Heart right ventricle (tissue), 16 donors: ENCODE measurements around the gene KL. TPM values are rescaled to one million over a fixed set of nuclear protein-coding genes. Genes with fewer than 3 reads are reported as not detected.

ENCODE experiments used
- ATAC-seq, 8 donors: fragments of 200-7000 bp; cut with Tn5 transposase; one replicate each; pipeline ENCODE4 v1.9.1; 2020; ENCODE audit warnings: mild to moderate bottlenecking in 8 of 8, moderate library complexity in 8 of 8, moderate number of reproducible peaks in 1 of 8
- DNase-seq, 2 donors: peaks; one replicate each; pipeline ENCODE4 v3.0.0-alpha.2; 2020
- H3K27ac ChIP-seq, 10 donors: fragments of 200-600 bp; sonication (generic) in 2 of 10; one replicate each; pipeline versions ENCODE4 v1.5.0 to v1.8.0; 2020 to 2022; ENCODE audit warnings: mild to moderate bottlenecking in 3 of 10
- H3K27me3 ChIP-seq, 7 donors: fragments of 200-600 bp; one replicate each; pipeline ENCODE4 v1.8.0; 2021 to 2022; ENCODE audit warnings: mild to moderate bottlenecking in 2 of 7
- H3K36me3 ChIP-seq, 9 donors: fragments of 200-600 bp; sonication (generic) in 1 of 9; one replicate each; pipeline versions ENCODE4 v1.5.0 to v1.8.0; 2020 to 2022; ENCODE audit warnings: mild to moderate bottlenecking in 2 of 9
- H3K4me1 ChIP-seq, 9 donors: fragments of 200-600 bp; sonication (generic) in 1 of 9; one replicate each; pipeline versions ENCODE4 v1.5.0 to v1.8.0; 2020 to 2022; ENCODE audit warnings: mild to moderate bottlenecking in 4 of 9
- H3K4me3 ChIP-seq, 10 donors: fragments of 200-600 bp; sonication (generic) in 2 of 10; one replicate each; pipeline versions ENCODE4 v1.5.0 to v1.8.0; 2020 to 2022; ENCODE audit warnings: mild to moderate bottlenecking in 7 of 10, moderate library complexity in 2 of 10
- H3K9me3 ChIP-seq, 11 donors: fragments of 200-600 bp in 10 of 11; sonication (generic) in 2 of 11; one replicate each; pipeline versions ENCODE4 v1.5.0 to v1.8.0; 2013 to 2022; ENCODE audit warnings: mild to moderate bottlenecking in 2 of 11, control low read depth in 1 of 11, moderate library complexity in 1 of 11
- WGBS, 2 donors: extraction: QIAGEN DNeasy Blood & Tissue Kit; methylation state at CpG; one replicate each; pipeline ENCODE4 v1.1.7; 2013; ENCODE audit warnings: inconsistent platforms in 1 of 2; 5-methylcytosine and 5-hydroxymethylcytosine counted together
- intact Hi-C, 10 donors: fragments of 100-400 bp; cut with DNase I; formaldehyde crosslinking; loops; one replicate each; pipeline versions ENCODE4 v1.11.1 to v1.14.2; 2022
- polyA plus RNA-seq, 2 donors: library from polyadenylated mRNA; stranded (reverse); fragments of 200-250 nt; gene quantifications; one replicate each; pipeline ENCODE4 v1.2.3, GENCODE V29; 2013
- total RNA-seq, 10 donors: library from RNA; stranded (reverse); fragmentation: NEBNext Ultra II Directional in 3 of 10; extraction: Animal tissue kit (Norgen Biotek cat#: 25700) in 3 of 10; gene quantifications; one replicate each; pipeline versions ENCODE4 v1.2.1 to v1.2.4, GENCODE V29; 2021 to 2023
- TF ChIP-seq, protein P1 (sequence below), 9 donors: fragments of 200-600 bp; sonication (generic) in 2 of 9; IDR thresholded peaks; one replicate each; pipeline versions ENCODE4 v1.5.0 to v1.8.0; 2021 to 2022; ENCODE audit warnings: antibody characterized with exemption in 9 of 9, mild to moderate bottlenecking in 5 of 9, moderate library complexity in 1 of 9
- donor health status: Arrhythmogenic right ventricular cardiomyopathy.
- donor health status: ischemic (EF 13 %, LVEDD 7.1; RV severe dilation, severe dysfunction).
- donor health status: healthy with polysubstance abuse.
- donor health status: DM: no; HTN: yes; CAD: no.
- donor health status: DM: no; HTN: no; CAD: no.
- donor health status: ischemic (EF 25% LVEDD 6.9; RV normal size, moderate dysfunction).
- donor health status: ischemic (EF 25% LVEDD 5.7; RV mildly dilated, moderate dysfunction).
- donor health status: healthy.
- donor health status: DM: yes; HTN: yes; CAD: no.
- donor health status: Ischemic cardiomyopathy.
- donor health status: ischemic (EF 35%, LVEDD 5.7; RV mildly dilated, moderate dysfunction).
- donor health status: nonischemic (EF 11% LVEDD 7.7; RV severe dilation, severe dysfunction).
- donor health status: DM: yes; HTN: yes; CAD: no.
- donor health status: PGD.
- donor health status: ischemic (EF 29% LVEDD 5.4; RV normal size, mild dysfunction).
- donor health status: nonischemic (EF 23%, LVEDD 6.1; RV moderate dilation, normal function).

The KL gene
- total and polyA plus RNA-seq, 12 donors, result 0.80 to 2.7 (median 1.3) TPM

DNA sequence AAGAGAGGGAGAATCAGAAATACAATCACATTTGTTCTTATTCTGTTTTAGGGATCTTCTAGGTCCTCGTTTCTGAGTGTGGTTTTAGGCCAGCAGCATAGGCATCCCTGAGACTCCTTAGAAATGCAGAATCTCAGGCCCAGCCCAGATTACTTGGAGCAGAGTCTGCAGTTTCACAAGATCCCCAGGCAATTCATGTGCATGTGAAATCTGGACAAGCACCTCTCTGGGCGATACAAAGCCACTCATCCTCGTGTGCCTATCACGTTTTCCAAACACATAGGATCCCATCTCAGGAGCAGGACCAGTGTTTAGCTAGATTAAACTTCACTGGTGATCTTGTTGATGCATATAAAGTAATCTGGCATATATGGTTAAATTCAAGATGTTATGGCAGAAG, 87.2 kb downstream of the KL start:
- WGBS, 2 donors, result 82 to 89% methylated on average over 4 of the region's 4 CpGs
- DNase-seq (no peak), ATAC-seq (no peak)
- Histone ChIP-seq H3K4me3 (no peak overlapping the region), H3K36me3 (peaks cover 0 to 60% (median 34%) of the 10 kb centered on the region in 9 donors), H3K9me3 (peaks cover 0 to 4% (median 0%) of the 10 kb centered on the region in 11 donors), H3K27ac (no peak overlapping the region), H3K27me3 (no peaks in the 10 kb centered on the region), H3K4me1 (peaks cover 0 to 23% (median 15%) of the 10 kb centered on the region in 9 donors)
- intact Hi-C loops, result loop anchor here in 1 of 10 donors (1.0 kb wide), 1 partner anchor 44 kb away; no protein-coding TSS in a partner anchor
- TF ChIP-seq, protein P1, sequence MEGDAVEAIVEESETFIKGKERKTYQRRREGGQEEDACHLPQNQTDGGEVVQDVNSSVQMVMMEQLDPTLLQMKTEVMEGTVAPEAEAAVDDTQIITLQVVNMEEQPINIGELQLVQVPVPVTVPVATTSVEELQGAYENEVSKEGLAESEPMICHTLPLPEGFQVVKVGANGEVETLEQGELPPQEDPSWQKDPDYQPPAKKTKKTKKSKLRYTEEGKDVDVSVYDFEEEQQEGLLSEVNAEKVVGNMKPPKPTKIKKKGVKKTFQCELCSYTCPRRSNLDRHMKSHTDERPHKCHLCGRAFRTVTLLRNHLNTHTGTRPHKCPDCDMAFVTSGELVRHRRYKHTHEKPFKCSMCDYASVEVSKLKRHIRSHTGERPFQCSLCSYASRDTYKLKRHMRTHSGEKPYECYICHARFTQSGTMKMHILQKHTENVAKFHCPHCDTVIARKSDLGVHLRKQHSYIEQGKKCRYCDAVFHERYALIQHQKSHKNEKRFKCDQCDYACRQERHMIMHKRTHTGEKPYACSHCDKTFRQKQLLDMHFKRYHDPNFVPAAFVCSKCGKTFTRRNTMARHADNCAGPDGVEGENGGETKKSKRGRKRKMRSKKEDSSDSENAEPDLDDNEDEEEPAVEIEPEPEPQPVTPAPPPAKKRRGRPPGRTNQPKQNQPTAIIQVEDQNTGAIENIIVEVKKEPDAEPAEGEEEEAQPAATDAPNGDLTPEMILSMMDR (IDR thresholded peaks at IDR 0.05), result no peak

DNA sequence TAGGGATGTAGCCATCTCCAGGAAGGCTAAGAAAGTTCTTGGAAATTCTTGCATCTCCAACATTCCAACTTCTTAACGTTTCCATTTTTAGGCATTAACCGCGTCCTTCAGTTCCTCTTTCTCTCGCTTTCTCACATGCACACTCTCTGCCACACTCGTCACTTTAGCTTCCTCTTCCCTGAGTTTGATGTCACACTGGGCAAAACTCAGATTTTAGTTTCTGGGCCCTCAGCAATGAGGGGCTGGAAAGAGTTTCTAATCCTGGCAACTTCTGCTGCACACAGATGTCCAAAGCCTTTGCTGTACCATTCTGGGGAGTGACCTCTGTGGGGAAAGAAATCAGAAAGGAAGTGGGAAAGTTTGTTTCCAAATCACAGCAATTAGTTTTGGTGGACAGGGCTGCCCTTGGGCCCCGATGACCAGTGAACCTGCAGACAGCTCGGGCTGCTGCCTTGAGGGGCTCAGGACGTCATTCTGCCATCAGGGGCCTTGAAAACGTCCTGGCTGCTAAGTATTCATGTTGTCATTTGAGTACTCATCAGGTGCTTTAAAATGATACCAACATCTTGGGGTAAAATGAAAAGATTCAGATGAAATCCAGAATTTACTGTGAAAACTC, 89.3 kb downstream of the KL start:
- ATAC-seq (peak in 7 of 8 donors; percentile 28 to 65 (median 57)), DNase-seq (no peak)
- Histone ChIP-seq H3K27me3 (no peaks in the 10 kb centered on the region), H3K4me3 (no peak overlapping the region), H3K4me1 (peaks cover 4 to 43% (median 35%) of the 10 kb centered on the region in 9 donors), H3K27ac (peak overlapping the region in 7 of 10 donors; percentile 13 to 81 (median 52)), H3K36me3 (peaks cover 0 to 80% (median 46%) of the 10 kb centered on the region in 9 donors), H3K9me3 (no peaks in the 10 kb centered on the region)
- TF ChIP-seq, protein P1 (IDR thresholded peaks at IDR 0.05), result no peak
- WGBS, 2 donors, result 80 to 88% methylated on average over 9 of the region's 9 CpGs
- intact Hi-C loops, result no loop called here

DNA sequence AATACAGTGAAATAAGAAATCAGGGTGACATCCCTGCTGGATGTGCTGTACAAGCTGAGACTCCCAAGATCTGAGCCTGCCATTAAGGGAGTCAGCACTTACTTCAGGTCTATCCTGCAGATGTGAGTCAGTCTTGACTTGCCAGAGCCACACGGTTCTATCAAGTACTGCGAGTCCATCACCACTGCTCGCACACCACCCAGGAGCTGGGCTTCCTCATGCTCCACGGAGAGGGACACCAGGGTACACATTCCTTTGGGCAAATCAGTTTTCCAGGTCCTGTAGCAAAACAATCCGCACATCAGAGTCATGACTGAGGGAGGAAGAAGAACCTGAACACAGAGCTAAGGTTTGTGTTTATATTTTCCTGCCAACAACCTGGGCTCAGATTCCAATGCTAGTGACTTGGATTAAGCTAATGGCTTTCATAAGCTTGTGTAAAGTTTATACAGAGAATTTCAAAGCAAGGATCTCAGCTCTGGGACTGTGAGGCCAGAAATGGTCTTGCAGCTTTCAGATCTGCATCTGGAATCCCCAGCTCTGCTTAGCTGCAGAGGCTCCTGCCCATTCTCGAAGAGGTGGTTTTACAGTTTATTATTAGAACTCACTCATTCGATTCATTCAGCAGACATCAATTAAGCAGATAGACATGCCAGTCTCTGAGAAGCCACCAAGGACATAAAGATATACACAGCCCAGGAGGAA, 90.6 kb downstream of the KL start:
- H3K36me3 ChIP-seq, result peaks cover 0 to 87% (median 46%) of the 10 kb centered on the region in 9 donors
- 71 to 73% methylated on average over 7 of the region's 7 CpGs for WGBS, 2 donors
- DNase-seq, result no peak
- peaks cover 6 to 56% (median 49%) of the 10 kb centered on the region in 9 donors for H3K4me1 ChIP-seq
- no peak for ATAC-seq
- intact Hi-C loops, result no loop called here
- TF ChIP-seq, protein P1 (IDR thresholded peaks at IDR 0.05), result no peak
- no peaks in the 10 kb centered on the region for H3K27me3 ChIP-seq
- H3K9me3 ChIP-seq, result no peaks in the 10 kb centered on the region
- H3K4me3 ChIP-seq, result no peak overlapping the region
- peak overlapping the region in 6 of 10 donors; percentile 14 to 81 (median 54) for H3K27ac ChIP-seq

DNA sequence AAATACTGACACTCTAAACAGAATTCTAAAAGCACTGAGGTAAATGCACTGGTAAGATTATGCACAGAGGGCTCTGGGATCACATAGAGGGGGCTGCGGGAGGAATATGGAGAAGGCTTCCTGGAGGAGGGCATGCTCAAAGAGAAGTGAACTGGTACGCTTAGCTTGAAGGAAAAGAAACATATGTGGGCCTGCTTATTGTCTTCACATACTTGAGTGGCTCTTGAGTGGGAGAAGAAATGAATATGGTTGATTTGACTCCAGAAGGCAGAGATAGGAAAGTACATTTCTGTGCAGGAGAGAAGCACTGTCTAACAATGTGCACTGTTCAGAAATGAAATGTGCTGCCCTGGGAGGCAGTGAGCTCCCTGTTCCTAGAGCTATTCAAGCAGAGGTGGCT, 91.1 kb downstream of the KL start:
- peaks cover 10 to 62% (median 54%) of the 10 kb centered on the region in 9 donors for H3K4me1 ChIP-seq
- H3K27ac ChIP-seq, result peak overlapping the region in 7 of 10 donors; percentile 11 to 81 (median 26)
- intact Hi-C loops, result no loop called here
- TF ChIP-seq, protein P1 (IDR thresholded peaks at IDR 0.05), result no peak
- WGBS, 2 donors, result 59 to 81% methylated on average over 2 of the region's 2 CpGs
- peaks cover 0 to 93% (median 46%) of the 10 kb centered on the region in 9 donors for H3K36me3 ChIP-seq
- DNase-seq (no peak), ATAC-seq (peak in 1 of 8 donors; percentile 39)
- no peaks in the 10 kb centered on the region for H3K9me3 ChIP-seq
- H3K4me3 ChIP-seq, result no peak overlapping the region
- H3K27me3 ChIP-seq, result no peaks in the 10 kb centered on the region
